ENCODE measurements around the gene PARN.

Gene PARN

GRCh38 chr16:14520753-14521152 lies 109.3 kb downstream of the PARN start:
- Histone ChIP-seq H2AFZ (ENCODE audit: low read depth) (no peak overlapping the region), H3K4me2 (no peak overlapping the region), H4K20me1 (ENCODE audit: insufficient read depth) (no peaks in the 10 kb centered on the region), H3K4me1 (ENCODE audit: low read depth, poor library complexity, severe bottlenecking) (peaks cover 11% of the 10 kb centered on the region), H3K27me3 (ENCODE audit: insufficient read depth, low read depth) (no peaks in the 10 kb centered on the region), H3K4me3 (IDR thresholded peaks at IDR 0.05; ENCODE audit: insufficient read depth, low read depth, low read length) (no peak overlapping the region), H3K36me3 (ENCODE audit: insufficient read depth) (no peaks in the 10 kb centered on the region), H3K27ac (no peak overlapping the region), H3K9ac (no peak overlapping the region), H3K79me2 (ENCODE audit: insufficient read depth, low read depth) (no peaks in the 10 kb centered on the region)
- no peak for TF ChIP-seq CTCF (conservative IDR thresholded peaks at IDR 0.05; ENCODE audit: low read depth, low read length)

DNA sequence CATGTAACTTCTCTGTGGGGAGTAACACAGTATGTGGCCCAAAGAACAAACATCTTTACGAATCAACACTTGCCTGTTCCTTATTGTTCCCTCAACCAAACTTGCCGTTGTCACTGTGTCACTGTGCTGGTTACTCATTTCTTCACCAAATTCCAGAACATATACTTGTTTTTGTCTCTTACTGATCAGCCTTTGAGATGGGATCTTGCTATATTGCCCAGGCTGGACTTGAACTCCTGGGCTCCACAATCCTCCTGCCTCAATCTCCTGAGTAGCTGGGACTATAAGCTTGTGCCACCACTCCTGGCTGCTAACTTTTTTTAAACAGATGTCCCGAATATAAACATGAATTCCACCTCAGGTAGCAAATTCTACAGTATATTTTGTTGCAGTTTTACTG lies 115.1 kb downstream of the PARN start:
- no peak for TF ChIP-seq CTCF (conservative IDR thresholded peaks at IDR 0.05; ENCODE audit: low read depth, low read length)
- Histone ChIP-seq H4K20me1 (ENCODE audit: insufficient read depth) (no peaks in the 10 kb centered on the region), H3K4me1 (ENCODE audit: low read depth, poor library complexity, severe bottlenecking) (peaks cover 9% of the 10 kb centered on the region), H3K27me3 (ENCODE audit: insufficient read depth, low read depth) (no peaks in the 10 kb centered on the region), H3K79me2 (ENCODE audit: insufficient read depth, low read depth) (no peaks in the 10 kb centered on the region), H3K9ac (no peak overlapping the region), H3K4me3 (IDR thresholded peaks at IDR 0.05; ENCODE audit: insufficient read depth, low read depth, low read length) (no peak overlapping the region), H3K36me3 (ENCODE audit: insufficient read depth) (no peaks in the 10 kb centered on the region), H3K4me2 (no peak overlapping the region), H2AFZ (ENCODE audit: low read depth) (no peak overlapping the region), H3K27ac (no peak overlapping the region)

DNA sequence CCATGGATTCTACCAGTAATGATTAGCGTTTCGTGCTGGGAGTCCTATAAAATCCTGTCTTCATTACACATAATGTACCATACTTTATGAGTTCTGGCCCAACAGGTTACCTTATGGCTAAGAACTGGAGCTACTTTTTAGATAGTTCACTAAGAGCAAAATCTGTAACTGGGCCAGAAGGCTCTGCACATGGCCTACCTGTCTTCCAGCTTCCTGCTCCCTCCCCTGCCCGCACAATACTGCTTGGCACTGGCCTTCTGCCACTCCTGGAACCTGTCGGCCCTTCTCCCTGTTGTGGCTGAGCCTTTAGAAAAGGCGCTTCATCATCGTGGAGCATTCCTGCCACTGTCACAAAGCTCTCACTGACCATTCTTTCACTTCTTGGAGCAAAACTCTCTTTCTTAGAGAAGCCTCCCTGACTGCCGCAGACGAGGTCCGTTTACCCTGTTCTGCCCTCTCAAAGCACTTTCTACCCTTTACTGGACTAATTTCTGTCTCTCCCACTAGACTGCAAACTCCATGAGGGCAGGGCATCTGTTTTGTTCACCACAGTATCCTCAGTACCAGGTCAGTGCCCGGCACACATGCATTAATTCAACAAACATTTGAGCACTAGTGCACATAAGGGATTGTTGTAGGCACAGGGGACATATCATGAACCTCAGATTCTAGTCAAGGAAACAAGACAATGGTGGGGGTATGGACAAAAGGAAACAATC lies 116.5 kb downstream of the PARN start:
- H3K4me2 ChIP-seq, result no peak overlapping the region
- no peaks in the 10 kb centered on the region; the same call in 1 of the 2 replicates for H3K79me2 ChIP-seq (ENCODE audit: insufficient read depth, low read depth)
- no peak overlapping the region for H3K27ac ChIP-seq
- H3K4me1 ChIP-seq (ENCODE audit: low read depth, poor library complexity, severe bottlenecking), result peaks cover 13% of the 10 kb centered on the region
- no peak for TF ChIP-seq CTCF (conservative IDR thresholded peaks at IDR 0.05; ENCODE audit: low read depth, low read length)
- H3K27me3 ChIP-seq (ENCODE audit: insufficient read depth, low read depth), result no peaks in the 10 kb centered on the region
- H2AFZ ChIP-seq (ENCODE audit: low read depth), result no peak overlapping the region
- no peak overlapping the region for H3K4me3 ChIP-seq (IDR thresholded peaks at IDR 0.05; ENCODE audit: insufficient read depth, low read depth, low read length)
- H3K9ac ChIP-seq, result no peak overlapping the region
- H3K36me3 ChIP-seq (ENCODE audit: insufficient read depth), result no peaks in the 10 kb centered on the region
- H4K20me1 ChIP-seq (ENCODE audit: insufficient read depth), result no peaks in the 10 kb centered on the region

DNA sequence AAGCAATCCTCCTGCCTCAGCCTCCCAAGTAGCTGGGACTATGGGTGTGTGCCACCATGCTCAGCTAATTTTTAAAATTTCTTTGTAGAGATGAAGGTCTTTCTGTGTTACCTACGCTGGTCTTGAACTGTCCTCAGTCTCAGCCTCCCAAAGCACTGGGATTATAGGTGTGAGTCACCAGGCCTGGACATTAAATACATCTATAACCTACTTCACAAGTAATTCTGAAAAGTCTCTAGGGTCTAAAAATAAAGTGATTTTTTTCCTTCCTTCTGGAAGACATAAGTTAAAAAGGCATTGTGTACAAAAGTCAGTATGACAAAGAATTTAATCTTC lies 118.3 kb downstream of the PARN start:
- Histone ChIP-seq H3K27ac (no peak overlapping the region), H3K79me2 (ENCODE audit: insufficient read depth, low read depth) (no peaks in the 10 kb centered on the region; the same call in 1 of the 2 replicates), H3K27me3 (ENCODE audit: insufficient read depth, low read depth) (no peaks in the 10 kb centered on the region), H3K4me2 (no peak overlapping the region), H4K20me1 (ENCODE audit: insufficient read depth) (no peaks in the 10 kb centered on the region), H3K4me1 (ENCODE audit: low read depth, poor library complexity, severe bottlenecking) (peaks cover 13% of the 10 kb centered on the region), H3K4me3 (IDR thresholded peaks at IDR 0.05; ENCODE audit: insufficient read depth, low read depth, low read length) (no peak overlapping the region), H3K36me3 (ENCODE audit: insufficient read depth) (no peaks in the 10 kb centered on the region), H2AFZ (ENCODE audit: low read depth) (no peak overlapping the region), H3K9ac (no peak overlapping the region)
- no peak for TF ChIP-seq CTCF (conservative IDR thresholded peaks at IDR 0.05; ENCODE audit: low read depth, low read length)

Measured in KMS-11 (cell line).